MM.1S (cell line): Measurements from ENCODE around the gene PTPRH.

Source experiments
- DNase-seq: peaks from one replicate; pipeline ENCODE4 v3.0.0-alpha.2; 2015
- H2AFZ ChIP-seq: fragments of 300-600 bp; sonication (generic); 2 replicates; pipeline ENCODE4 v1.6.0; 2016; ENCODE audit warnings: antibody characterized with exemption, low read length
- H3F3A ChIP-seq: fragments of 300-600 bp; sonication (generic); 2 replicates; pipeline ENCODE4 v1.6.1; 2016; ENCODE audit warnings: mild to moderate bottlenecking, antibody characterized with exemption, low read length, moderate library complexity, mixed read lengths; ENCODE audit not compliant: insufficient read depth
- H3K27ac ChIP-seq: fragments of 300-600 bp; sonication (generic); 2 replicates; pipeline ENCODE4 v1.5.1; 2016; ENCODE audit warnings: mild to moderate bottlenecking, low read length
- H3K27me3 ChIP-seq: fragments of 300-600 bp; sonication (generic); replicated peaks from 2 replicates; pipeline ENCODE4 v1.6.0; 2016; ENCODE audit warnings: low read length; ENCODE audit not compliant: insufficient read depth
- H3K36me3 ChIP-seq: fragments of 300-600 bp; sonication (generic); replicated peaks from 2 replicates; pipeline ENCODE4 v1.6.1; 2016; ENCODE audit warnings: mild to moderate bottlenecking, low read length, mixed read lengths; ENCODE audit not compliant: insufficient read depth
- H3K4me1 ChIP-seq: fragments of 300-600 bp; sonication (generic); 2 replicates; pipeline ENCODE4 v1.6.1; 2016; ENCODE audit warnings: low read length, mixed read lengths
- H3K4me2 ChIP-seq: fragments of 300-600 bp; sonication (generic); 2 replicates; pipeline ENCODE4 v1.6.0; 2016; ENCODE audit warnings: low read depth, low read length
- H3K4me3 ChIP-seq: fragments of 300-600 bp; sonication (generic); 2 replicates; pipeline ENCODE4 v1.5.1; 2016; ENCODE audit warnings: low read length, mixed read lengths
- H3K79me2 ChIP-seq: fragments of 300-600 bp; sonication (generic); 2 replicates; pipeline ENCODE4 v1.6.1; 2016; ENCODE audit warnings: mixed run types, low read length, mixed read lengths
- H3K9ac ChIP-seq: fragments of 300-600 bp; sonication (generic); 2 replicates; pipeline ENCODE4 v1.6.1; 2016; ENCODE audit warnings: low read length, mixed read lengths
- H3K9me2 ChIP-seq: fragments of 300-600 bp; sonication (generic); replicated peaks from 2 replicates; pipeline ENCODE4 v1.6.1; 2016; ENCODE audit warnings: mild to moderate bottlenecking, low read length, mixed read lengths; ENCODE audit not compliant: insufficient read depth
- H3K9me3 ChIP-seq: fragments of 300-600 bp; sonication (generic); replicated peaks from 2 replicates; pipeline ENCODE4 v1.6.1; 2016; ENCODE audit warnings: mild to moderate bottlenecking, low read length, mixed read lengths; ENCODE audit not compliant: insufficient read depth
- H4K20me1 ChIP-seq: fragments of 300-600 bp; sonication (generic); 2 replicates; pipeline ENCODE4 v1.6.1; 2016; ENCODE audit warnings: mild to moderate bottlenecking, low read length, moderate library complexity, mixed read lengths; ENCODE audit not compliant: insufficient read depth
- CTCF ChIP-seq: fragments of 300-600 bp; sonication (generic); IDR thresholded peaks from 2 replicates; pipeline ENCODE4 v1.5.1; 2016; ENCODE audit warnings: antibody characterized with exemption, low read length, mixed read lengths
- EZH2 ChIP-seq: fragments of 300-600 bp; sonication (generic); optimal IDR thresholded peaks from 2 replicates; pipeline ENCODE3; 2017; ENCODE audit warnings: low read depth, mild to moderate bottlenecking, antibody characterized with exemption, low read length, mixed read lengths
- EZH2phosphoT487 ChIP-seq: fragments of 300-600 bp; sonication (generic); IDR thresholded peaks from 2 replicates; pipeline ENCODE4 v1.6.1; 2018; ENCODE audit warnings: antibody characterized with exemption, low read length

The PTPRH gene

GRCh38 chr19:55199620-55200204 lies 9.6 kb downstream of the PTPRH start:
- H3K27ac ChIP-seq, result no peak overlapping the region
- peaks cover 89% of the 10 kb centered on the region for H3K27me3 ChIP-seq
- no peak overlapping the region for H3K9ac ChIP-seq
- no peaks in the 10 kb centered on the region for H3K9me3 ChIP-seq
- no peaks in the 10 kb centered on the region for H3K4me1 ChIP-seq
- no peak for DNase-seq
- no peaks in the 10 kb centered on the region for H3K36me3 ChIP-seq
- no peaks in the 10 kb centered on the region for H3F3A ChIP-seq
- no peaks in the 10 kb centered on the region for H3K9me2 ChIP-seq
- no peak overlapping the region for H3K4me3 ChIP-seq
- no peaks in the 10 kb centered on the region for H4K20me1 ChIP-seq
- no peak overlapping the region for H3K4me2 ChIP-seq
- TF ChIP-seq EZH2 (no peak), EZH2phosphoT487 (no peak), CTCF (no peak)
- H3K79me2 ChIP-seq, result no peaks in the 10 kb centered on the region
- H2AFZ ChIP-seq, result no peak overlapping the region

GRCh38 chr19:55198651-55199050 lies 10.7 kb downstream of the PTPRH start:
- Histone ChIP-seq H4K20me1 (no peaks in the 10 kb centered on the region), H3K4me1 (no peaks in the 10 kb centered on the region), H3K27ac (no peak overlapping the region), H2AFZ (no peak overlapping the region), H3K9ac (no peak overlapping the region), H3F3A (no peaks in the 10 kb centered on the region), H3K27me3 (peaks cover 89% of the 10 kb centered on the region), H3K79me2 (no peaks in the 10 kb centered on the region), H3K9me2 (no peaks in the 10 kb centered on the region), H3K9me3 (no peaks in the 10 kb centered on the region), H3K4me3 (no peak overlapping the region), H3K4me2 (no peak overlapping the region), H3K36me3 (no peaks in the 10 kb centered on the region)
- TF ChIP-seq EZH2phosphoT487 (no peak), EZH2 (no peak), CTCF (no peak)
- no peak for DNase-seq

GRCh38 chr19:55197528-55197927 lies 11.8 kb downstream of the PTPRH start:
- H3K9me3 ChIP-seq, result no peaks in the 10 kb centered on the region
- H3K27me3 ChIP-seq, result peaks cover 96% of the 10 kb centered on the region
- H3F3A ChIP-seq, result no peaks in the 10 kb centered on the region
- H3K9ac ChIP-seq, result no peak overlapping the region
- H3K27ac ChIP-seq, result no peak overlapping the region
- no peaks in the 10 kb centered on the region for H4K20me1 ChIP-seq
- TF ChIP-seq EZH2 (no peak), CTCF (no peak), EZH2phosphoT487 (no peak)
- DNase-seq, result no peak
- no peaks in the 10 kb centered on the region for H3K9me2 ChIP-seq
- no peak overlapping the region for H2AFZ ChIP-seq
- no peak overlapping the region for H3K4me2 ChIP-seq
- no peaks in the 10 kb centered on the region for H3K4me1 ChIP-seq
- no peak overlapping the region for H3K4me3 ChIP-seq
- H3K36me3 ChIP-seq, result no peaks in the 10 kb centered on the region
- H3K79me2 ChIP-seq, result no peaks in the 10 kb centered on the region
